HEK293T (cell line): ENCODE measurements around the gene KCTD12.

Experiments
- FOXA1 ChIP-seq: fragments of 450-650 bp; IDR thresholded peaks from 2 replicates; pipeline ENCODE4 v1.6.1; 2016; ENCODE audit warnings: mild to moderate bottlenecking
- NFRKB ChIP-seq: fragments of 450-650 bp; IDR thresholded peaks from 2 replicates; pipeline ENCODE4 v1.6.1; 2016; ENCODE audit warnings: mild to moderate bottlenecking, moderate library complexity
- SP1 ChIP-seq: fragments of 450-650 bp; IDR thresholded peaks from 2 replicates; pipeline ENCODE4 v1.6.1; 2017
- SUZ12 ChIP-seq: fragments of 450-650 bp; IDR thresholded peaks from 2 replicates; pipeline ENCODE4 v1.6.1; 2016; ENCODE audit warnings: mild to moderate bottlenecking
- TARDBP ChIP-seq: fragments of 450-650 bp; IDR thresholded peaks from 2 replicates; pipeline ENCODE4 v1.6.1; 2016
- ZNF384 ChIP-seq: fragments of 450-650 bp; IDR thresholded peaks from 2 replicates; pipeline ENCODE4 v1.6.1; 2016

- TF ChIP-seq FOXA1 (no peak), NFRKB (no peak), SUZ12 (no peak), SP1 (no peak), ZNF384 (no peak), TARDBP (no peak)
Observed at GRCh38 chr13:76894401-76895110, 8.4 kb upstream of the KCTD12 start.
